WI38 (cell line): Measurements from ENCODE around the gene KLF13.

Experiments
- H3K4me3 ChIP-seq: 2 replicates; pipeline ENCODE4 v1.5.1; 2011; ENCODE audit warnings: low read depth, mild to moderate bottlenecking, control low read depth, low read length
- CTCF ChIP-seq: IDR thresholded peaks from 2 replicates; pipeline ENCODE4 v1.5.1; 2012; ENCODE audit warnings: low read depth, mild to moderate bottlenecking, control low read depth, low read length

KLF13 gene

GRCh38 chr15:31295658-31296057 is 31.0 kb upstream of the KLF13 start:
- no peak for TF ChIP-seq CTCF
- no peak overlapping the region for H3K4me3 ChIP-seq

- no peak for TF ChIP-seq CTCF
These were observed 30.4 kb upstream of the KLF13 start for GRCh38 chr15:31296219-31296645.

GRCh38 chr15:31296646-31297574 is 29.7 kb upstream of the KLF13 start:
- TF ChIP-seq CTCF = no peak
- H3K4me3 ChIP-seq = no peak overlapping the region

More at GRCh38 chr15:31296219-31296645, 30.4 kb upstream of the KLF13 start:
- no peak overlapping the region for H3K4me3 ChIP-seq

- TF ChIP-seq CTCF = no peak
These were observed 28.8 kb upstream of the KLF13 start for GRCh38 chr15:31297575-31298456.

GRCh38 chr15:31298707-31299172 is 27.9 kb upstream of the KLF13 start:
- TF ChIP-seq CTCF = no peak
- H3K4me3 ChIP-seq = no peak overlapping the region

More at GRCh38 chr15:31297575-31298456, 28.8 kb upstream of the KLF13 start:
- H3K4me3 ChIP-seq = no peak overlapping the region

- TF ChIP-seq CTCF = no peak
- no peak overlapping the region for H3K4me3 ChIP-seq
These were observed 26.4 kb upstream of the KLF13 start for GRCh38 chr15:31300208-31300661.
